OCI-LY7 (cell line): Measurements from ENCODE around the gene ZNF268. TPM values are rescaled to one million over a fixed set of nuclear protein-coding genes. Genes with fewer than 3 reads are reported as not detected.

Source experiments
- BruUV-seq: library from RNA; stranded (reverse); fragments of 400-500 nt; replicated peaks from 2 replicates; lab custom pipeline; 2021; lab: Mats Ljungman, UMichigan
- CTCF ChIA-PET: fragments of 300-600 bp; sonication (Branson Sonifier 250); formaldehyde crosslinking; loops from one replicate; lab custom pipeline; 2022; ENCODE audit warnings: antibody characterized with exemption; ENCODE audit not compliant: unreplicated experiment; lab: Charles Lee
- POLR2A ChIA-PET: fragments of 300-600 bp; sonication (Branson Sonifier 250); formaldehyde crosslinking; loops from one replicate; lab custom pipeline; 2022; ENCODE audit warnings: antibody characterized with exemption; lab: Charles Lee
- DNase-seq: peaks from one replicate; pipeline ENCODE4 v3.0.0-alpha.2; 2015; ENCODE audit warnings: low spot score
- H2AFZ ChIP-seq: fragments of 200-600 bp; sonication (generic), shearing (Covaris generic); 2 replicates; pipeline ENCODE4 v1.6.1; 2014; ENCODE audit warnings: mild to moderate bottlenecking, antibody characterized with exemption, low read length, moderate library complexity
- H3K27ac ChIP-seq: fragments of 200-600 bp; sonication (generic); 2 replicates; pipeline ENCODE4 v1.5.1; 2014; ENCODE audit warnings: mixed run types, low read depth, mild to moderate bottlenecking, moderate library complexity, low read length, inconsistent platforms; ENCODE audit not compliant: poor library complexity, severe bottlenecking
- H3K36me3 ChIP-seq: fragments of 200-600 bp; sonication (generic); 2 replicates; pipeline ENCODE4 v1.6.1; 2014; ENCODE audit warnings: mild to moderate bottlenecking, antibody characterized with exemption, low read length, moderate library complexity, mixed read lengths; ENCODE audit not compliant: insufficient read depth
- H3K4me1 ChIP-seq: fragments of 200-600 bp; sonication (generic); 2 replicates; pipeline ENCODE4 v1.5.1; 2014; ENCODE audit warnings: mild to moderate bottlenecking, low read length; ENCODE audit not compliant: insufficient read depth, poor library complexity, severe bottlenecking
- H3K4me2 ChIP-seq: fragments of 200-600 bp; sonication (generic); 2 replicates; pipeline ENCODE4 v1.6.1; 2014; ENCODE audit warnings: mild to moderate bottlenecking, low read length
- H3K4me3 ChIP-seq: fragments of 200-600 bp; sonication (generic); 2 replicates; pipeline ENCODE4 v1.5.1; 2014; ENCODE audit warnings: mild to moderate bottlenecking, low read depth, low read length; ENCODE audit not compliant: poor library complexity, severe bottlenecking
- H3K79me2 ChIP-seq: fragments of 200-600 bp; sonication (generic); 2 replicates; pipeline ENCODE4 v1.6.1; 2016; ENCODE audit warnings: low read depth, mild to moderate bottlenecking, low read length, moderate library complexity, mixed read lengths; ENCODE audit not compliant: insufficient read depth
- H3K9me2 ChIP-seq: fragments of 200-600 bp; sonication (generic); 2 replicates; pipeline ENCODE4 v1.6.1; 2016; ENCODE audit warnings: mild to moderate bottlenecking, low read length, mixed read lengths; ENCODE audit not compliant: insufficient read depth
- H3K9me3 ChIP-seq: fragments of 200-600 bp; sonication (generic); 2 replicates; pipeline ENCODE4 v1.6.1; 2014; ENCODE audit warnings: mild to moderate bottlenecking, mixed run types, low read length, mixed read lengths
- H4K20me1 ChIP-seq: fragments of 200-600 bp; sonication (generic); 2 replicates; pipeline ENCODE4 v1.6.1; 2014; ENCODE audit warnings: mild to moderate bottlenecking, antibody characterized with exemption, low read length, moderate library complexity, mixed read lengths; ENCODE audit not compliant: insufficient read depth
- CTCF ChIP-seq: fragments of 200-600 bp; sonication (generic); conservative IDR thresholded peaks from 2 replicates; pipeline ENCODE4 v1.5.1; 2014; ENCODE audit warnings: mild to moderate bottlenecking, antibody characterized with exemption, low read length, moderate library complexity, mixed read lengths
- EZH2phosphoT487 ChIP-seq: fragments of 200-600 bp; sonication (generic); IDR thresholded peaks from 2 replicates; pipeline ENCODE4 v1.6.1; 2018; ENCODE audit warnings: low read depth, borderline replicate concordance, mild to moderate bottlenecking, mixed run types, antibody characterized with exemption, low read length, moderate library complexity, mixed read lengths
- intact Hi-C: fragments of 100-400 bp; cut with micrococcal nuclease; formaldehyde crosslinking; loops from one replicate; pipeline ENCODE4 v1.10.0; 2022; ENCODE audit not compliant: unreplicated experiment
- total RNA-seq, 2 experiments: library from RNA; depleted of rRNA in 1 of 2; stranded (reverse); fragments of >200 nt in 1 of 2; shearing (Covaris generic) in 1 of 2; gene quantifications; 2 replicates each; pipeline ENCODE4 v1.2.3, GENCODE V29; 2014 to 2022

Gene ZNF268
- total RNA-seq, 2 experiments from 2014 or later = 17.9 to 19.1 TPM

- Histone ChIP-seq H3K9me3 (no peaks in the 10 kb centered on the region; the same call in 1 of the 2 replicates), H3K4me1 (no peaks in the 10 kb centered on the region), H3K27ac (no peak overlapping the region), H4K20me1 (no peaks in the 10 kb centered on the region), H3K79me2 (no peaks in the 10 kb centered on the region), H2AFZ (no peak overlapping the region), H3K4me3 (no peak overlapping the region), H3K4me2 (no peak overlapping the region), H3K9me2 (no peaks in the 10 kb centered on the region), H3K36me3 (no peaks in the 10 kb centered on the region)
- POLR2A ChIA-PET = no interaction called here
- DNase-seq = no peak
- TF ChIP-seq EZH2phosphoT487 = no peak
- TF ChIP-seq CTCF = no peak
- no TSS peak for BruUV-seq
- intact Hi-C loops = no loop called here
- CTCF ChIA-PET = no interaction called here
These were observed 52.8 kb downstream of the ZNF268 start for GRCh38 chr12:133233993-133234564.

- TF ChIP-seq EZH2phosphoT487 = no peak
- no peak for TF ChIP-seq CTCF
- no peak overlapping the region for H3K4me2 ChIP-seq
- H2AFZ ChIP-seq = no peak overlapping the region
- no TSS peak for BruUV-seq
- H3K9me3 ChIP-seq = no peaks in the 10 kb centered on the region; the same call in 1 of the 2 replicates
- ChIA-PET CTCF (no interaction called here), POLR2A (no interaction called here)
- no peak overlapping the region for H3K4me3 ChIP-seq
- intact Hi-C loops = no loop called here
- H3K27ac ChIP-seq = no peak overlapping the region
- no peaks in the 10 kb centered on the region for H3K9me2 ChIP-seq
- H3K79me2 ChIP-seq = no peaks in the 10 kb centered on the region
- no peak for DNase-seq
- H3K4me1 ChIP-seq = no peaks in the 10 kb centered on the region
- no peaks in the 10 kb centered on the region for H3K36me3 ChIP-seq
- no peaks in the 10 kb centered on the region for H4K20me1 ChIP-seq
These were observed 53.7 kb downstream of the ZNF268 start for GRCh38 chr12:133234971-133235370.

- POLR2A ChIA-PET = no interaction called here
- H3K36me3 ChIP-seq = no peaks in the 10 kb centered on the region
- TF ChIP-seq EZH2phosphoT487 = no peak
- no peak for TF ChIP-seq CTCF
- CTCF ChIA-PET = no interaction called here
- H3K4me1 ChIP-seq = no peaks in the 10 kb centered on the region
- BruUV-seq = no TSS peak
- H3K4me3 ChIP-seq = no peak within 1 kb of the TSS
- no peak for DNase-seq
- no peaks in the 10 kb centered on the region for H3K79me2 ChIP-seq
- no peak within 1 kb of the TSS for H2AFZ ChIP-seq
- H3K9me2 ChIP-seq = no peaks in the 10 kb centered on the region
- no peaks in the 10 kb centered on the region for H4K20me1 ChIP-seq
- intact Hi-C loops = no loop called here
- H3K9me3 ChIP-seq = no peaks in the 10 kb centered on the region; the same call in 1 of the 2 replicates
- no peak within 1 kb of the TSS for H3K4me2 ChIP-seq
- no peak within 1 kb of the TSS for H3K27ac ChIP-seq
These were observed 54.3 kb downstream of the ZNF268 start, which contains the start of gene ANHX for GRCh38 chr12:133235401-133236112. TSS of gene ANHX (minus strand) at chr12:133235877. CDS start at chr12:133234356, 1,521 bp downstream.
